PC-3 (cell line): Measurements from ENCODE around the gene FYTTD1. TPM values are rescaled to one million over a fixed set of nuclear protein-coding genes. Genes with fewer than 3 reads are reported as not detected.
A peak's percentile ranks its signal among the peaks of the same experiment; 100 is the strongest.

Experiments used
- ATAC-seq: fragments of 200-7000 bp; cut with Tn5 transposase; 2 replicates; pipeline ENCODE4 v1.9.1; 2020; ENCODE audit warnings: mild to moderate bottlenecking, moderate library complexity
- BruUV-seq: library from RNA; stranded (reverse); fragments of 400-500 nt; replicated peaks from 2 replicates; lab custom pipeline; 2021; lab: Mats Ljungman, UMichigan
- CTCF ChIA-PET: fragments of 300-600 bp; sonication (Branson Sonifier 250); formaldehyde crosslinking; loops from one replicate; lab custom pipeline; 2022; ENCODE audit warnings: antibody characterized with exemption; lab: Charles Lee
- POLR2A ChIA-PET: fragments of 300-600 bp; sonication (Branson Sonifier 250); formaldehyde crosslinking; loops from one replicate; lab custom pipeline; 2022; ENCODE audit warnings: antibody characterized with exemption; ENCODE audit not compliant: unreplicated experiment; lab: Charles Lee
- DNase-seq: peaks from one replicate; pipeline ENCODE4 v3.0.0-alpha.2; 2015
- H2AFZ ChIP-seq: fragments of 300-600 bp; sonication (generic); 2 replicates; pipeline ENCODE4 v1.6.0; 2016; ENCODE audit warnings: antibody characterized with exemption, low read length
- H3F3A ChIP-seq: fragments of 300-600 bp; sonication (generic); one replicate; pipeline ENCODE4 v1.6.0; 2017; ENCODE audit warnings: antibody characterized with exemption, low read length, control low read depth, mild to moderate bottlenecking; ENCODE audit not compliant: unreplicated experiment
- H3K27ac ChIP-seq: fragments of 300-600 bp; sonication (generic); 2 replicates; pipeline ENCODE4 v1.5.1; 2016; ENCODE audit warnings: mild to moderate bottlenecking, low read length
- H3K27me3 ChIP-seq: fragments of 300-600 bp; sonication (generic); 2 replicates; pipeline ENCODE4 v1.6.1; 2016; ENCODE audit warnings: low read length, mixed read lengths
- H3K36me3 ChIP-seq: fragments of 300-600 bp; sonication (generic); 2 replicates; pipeline ENCODE4 v1.6.1; 2016; ENCODE audit warnings: low read depth, mixed run types, low read length, mixed read lengths
- H3K4me1 ChIP-seq: fragments of 300-600 bp; sonication (generic); 2 replicates; pipeline ENCODE4 v1.5.1; 2016; ENCODE audit warnings: low read length; ENCODE audit not compliant: insufficient read depth
- H3K4me2 ChIP-seq: fragments of 300-600 bp; sonication (generic); 2 replicates; pipeline ENCODE4 v1.6.0; 2016; ENCODE audit warnings: low read length
- H3K4me3 ChIP-seq: fragments of 300-600 bp; sonication (generic); 2 replicates; pipeline ENCODE4 v1.5.1; 2016; ENCODE audit warnings: mild to moderate bottlenecking, low read length, mixed read lengths
- H3K79me2 ChIP-seq: fragments of 300-600 bp; sonication (generic); 2 replicates; pipeline ENCODE4 v1.6.1; 2017; ENCODE audit warnings: low read length, mixed read lengths
- H3K9ac ChIP-seq: fragments of 300-600 bp; sonication (generic); 2 replicates; pipeline ENCODE4 v1.6.0; 2016; ENCODE audit warnings: mild to moderate bottlenecking, low read length
- H3K9me2 ChIP-seq: fragments of 300-600 bp; sonication (generic); replicated peaks from 2 replicates; pipeline ENCODE4 v1.6.1; 2016; ENCODE audit warnings: mixed run types, low read length, mixed read lengths
- H3K9me3 ChIP-seq: fragments of 300-600 bp; sonication (generic); 2 replicates; pipeline ENCODE4 v1.6.1; 2016; ENCODE audit warnings: low read length, mixed read lengths
- H4K20me1 ChIP-seq: fragments of 300-600 bp; sonication (generic); 2 replicates; pipeline ENCODE4 v1.6.1; 2016; ENCODE audit warnings: low read length, mixed read lengths
- CTCF ChIP-seq: fragments of 300-600 bp; sonication (generic); conservative IDR thresholded peaks from 2 replicates; pipeline ENCODE4 v1.5.1; 2017; ENCODE audit warnings: antibody characterized with exemption, low read depth, mild to moderate bottlenecking, low read length
- EZH2 ChIP-seq: fragments of 300-600 bp; sonication (generic); IDR thresholded peaks from one replicate; pipeline ENCODE4 v1.6.1; 2017; ENCODE audit warnings: antibody characterized with exemption, mild to moderate bottlenecking, low read length; ENCODE audit not compliant: unreplicated experiment
- EZH2phosphoT487 ChIP-seq: fragments of 300-600 bp; sonication (generic); IDR thresholded peaks from 2 replicates; pipeline ENCODE4 v1.6.1; 2018; ENCODE audit warnings: mild to moderate bottlenecking, antibody characterized with exemption, low read length, borderline replicate concordance
- intact Hi-C: fragments of 100-400 bp; cut with micrococcal nuclease; formaldehyde crosslinking; loops from 2 replicates; pipeline ENCODE4 v1.9.0; 2023
- total RNA-seq: library from RNA; depleted of rRNA; stranded (reverse); fragments of >200 nt; gene quantifications from 2 replicates; pipeline ENCODE4 v1.2.3, GENCODE V29; 2014

The FYTTD1 gene
- total RNA-seq, 1 experiment from 2014 or later, result 85.4 TPM

DNA sequence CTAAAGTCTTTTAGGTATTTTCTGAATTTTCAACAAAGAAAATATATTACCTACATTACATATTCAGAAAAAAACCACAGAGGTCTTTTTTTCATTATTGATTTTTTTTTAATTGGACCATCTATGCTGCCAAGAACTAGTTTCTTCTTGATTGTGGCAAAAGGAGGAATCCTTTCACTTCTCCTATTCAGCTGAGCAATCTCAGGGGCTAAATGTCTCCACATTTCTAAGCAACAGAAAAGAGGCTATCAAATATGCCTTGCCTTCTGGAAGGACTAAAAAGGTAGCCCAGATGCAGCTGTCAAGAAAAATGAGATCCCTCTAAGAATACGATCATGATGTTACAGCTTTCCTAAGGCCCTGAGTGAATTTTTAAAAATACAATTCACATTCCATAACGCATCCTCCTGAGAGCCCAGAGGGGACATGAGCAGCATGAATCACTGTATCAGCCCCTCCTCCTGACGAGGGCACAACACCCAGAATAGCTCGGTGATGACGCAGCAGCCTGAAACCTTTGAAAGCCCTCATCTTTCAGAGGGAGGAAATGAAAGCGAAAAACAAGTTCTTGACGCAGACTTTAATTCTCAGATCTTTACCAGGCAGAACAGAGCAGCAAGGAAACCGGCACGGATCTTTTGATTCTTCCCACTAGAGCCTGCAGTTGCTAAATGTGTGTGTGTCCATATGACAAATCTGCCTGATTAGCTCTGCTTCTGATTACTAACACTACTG lies 37.5 kb upstream of the FYTTD1 start:
- peaks cover 4% of the 10 kb centered on the region for H3F3A ChIP-seq
- peak overlapping the region; percentile 82 for H3K4me2 ChIP-seq
- H3K79me2 ChIP-seq, result peaks cover 15% of the 10 kb centered on the region; the same call in 1 of the 2 replicates
- ATAC-seq (peak; percentile 100), DNase-seq (peak; percentile 99)
- TSS peak; percentile 68 for BruUV-seq
- no peaks in the 10 kb centered on the region for H3K9me2 ChIP-seq
- peak overlapping the region; percentile 53 for H3K4me3 ChIP-seq
- TF ChIP-seq EZH2phosphoT487 (no peak), EZH2 (no peak)
- H4K20me1 ChIP-seq, result no peaks in the 10 kb centered on the region
- peak overlapping the region; percentile 73 for H3K9ac ChIP-seq
- peaks cover 19% of the 10 kb centered on the region for H3K4me1 ChIP-seq
- H3K36me3 ChIP-seq, result no peaks in the 10 kb centered on the region
- H3K27me3 ChIP-seq, result no peaks in the 10 kb centered on the region
- ChIA-PET POLR2A (interaction anchor here (0.7 to 1.0 kb wide), 3 partner anchors 9 to 43 kb away, joined by 3 to 9 read pairs (median 6); no protein-coding TSS in a partner anchor), CTCF (interaction anchor here (0.7 kb wide), 2 partner anchors 9 to 23 kb away, joined by 3 read pairs; no protein-coding TSS in a partner anchor)
- intact Hi-C loops, result loop anchor here (5.0 kb wide), 1 partner anchor 35 kb away; the partner anchor contains the start of gene FYTTD1
- H3K27ac ChIP-seq, result peak overlapping the region; percentile 92
- peak overlapping the region; percentile 49 for H2AFZ ChIP-seq
- H3K9me3 ChIP-seq, result no peaks in the 10 kb centered on the region

DNA sequence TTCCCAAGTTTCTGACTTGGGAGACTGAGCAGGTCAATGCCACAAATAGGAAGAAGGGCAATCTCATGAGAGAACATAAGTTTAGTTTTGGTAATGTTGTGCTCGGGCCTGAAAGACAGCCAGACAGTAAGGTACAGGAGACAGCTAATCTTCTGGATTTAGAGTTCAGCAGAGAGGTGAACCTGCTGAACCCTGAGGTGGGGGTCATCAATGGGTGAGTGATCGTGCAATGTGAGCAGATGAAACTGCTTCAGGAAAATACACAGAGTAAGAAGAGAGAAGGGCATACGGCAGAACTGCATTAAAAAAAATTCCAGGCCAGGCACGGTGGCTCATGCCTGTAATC lies 36.2 kb upstream of the FYTTD1 start:
- no peaks in the 10 kb centered on the region for H3K9me2 ChIP-seq
- peaks cover 4% of the 10 kb centered on the region for H3F3A ChIP-seq
- H4K20me1 ChIP-seq, result no peaks in the 10 kb centered on the region
- H3K4me3 ChIP-seq, result peak overlapping the region; percentile 53; the same call in 1 of the 2 replicates
- H3K4me2 ChIP-seq, result peak overlapping the region; percentile 82
- H3K9me3 ChIP-seq, result no peaks in the 10 kb centered on the region
- CTCF ChIA-PET, result no interaction called here
- ATAC-seq (no peak; the same call in 1 of the 2 replicates), DNase-seq (no peak)
- peak overlapping the region; percentile 73 for H3K9ac ChIP-seq
- H3K36me3 ChIP-seq, result 0 out of 2 replicates have a peak, but pooled peaks cover 3% of the 10 kb centered on the region
- H3K27me3 ChIP-seq, result no peaks in the 10 kb centered on the region
- intact Hi-C loops, result loop anchor here (5.0 kb wide), 1 partner anchor 34 kb away; the partner anchor contains the start of gene FYTTD1
- peak overlapping the region; percentile 92 for H3K27ac ChIP-seq
- no peak overlapping the region for H2AFZ ChIP-seq
- POLR2A ChIA-PET, result interaction anchor here (1.1 kb wide), 1 partner anchor 13 kb away, joined by 4 read pairs; no protein-coding TSS in a partner anchor
- BruUV-seq, result no TSS peak
- peaks cover 26% of the 10 kb centered on the region for H3K79me2 ChIP-seq
- TF ChIP-seq EZH2 (no peak), CTCF (no peak), EZH2phosphoT487 (no peak)
- peaks cover 27% of the 10 kb centered on the region for H3K4me1 ChIP-seq

GRCh38 chr3:197714251-197714650 lies 35.4 kb upstream of the FYTTD1 start:
- POLR2A ChIA-PET, result no interaction called here
- BruUV-seq, result no TSS peak
- peak overlapping the region; percentile 92; the same call in 1 of the 2 replicates for H3K27ac ChIP-seq

More at GRCh38 chr3:197714251-197714650, 35.4 kb upstream of the FYTTD1 start:
- Histone ChIP-seq H3K4me3 (no peak overlapping the region), H3K79me2 (peaks cover 27% of the 10 kb centered on the region), H3K4me2 (no peak overlapping the region), H3K9me3 (no peaks in the 10 kb centered on the region), H4K20me1 (no peaks in the 10 kb centered on the region), H3K9me2 (no peaks in the 10 kb centered on the region), H3K36me3 (0 out of 2 replicates have a peak, but pooled peaks cover 3% of the 10 kb centered on the region), H3K9ac (no peak overlapping the region), H3K27me3 (no peaks in the 10 kb centered on the region), H3K4me1 (peaks cover 33% of the 10 kb centered on the region), H2AFZ (no peak overlapping the region), H3F3A (peaks cover 4% of the 10 kb centered on the region)
- ATAC-seq (no peak), DNase-seq (no peak)
- intact Hi-C loops, result loop anchor here (5.0 kb wide), 1 partner anchor 33 kb away; the partner anchor contains the start of gene FYTTD1
- CTCF ChIA-PET, result no interaction called here
- no peak for TF ChIP-seq EZH2phosphoT487
- TF ChIP-seq CTCF, result no peak
